Activated T-cell treated with anti-CD3 and anti-CD28 coated beads for 24 hours (primary cell): ENCODE data around the gene ANKRD13D.

Experiments used
- DNase-seq: peaks from one replicate; pipeline ENCODE4 v3.0.0-alpha.2; 2020; ENCODE audit warnings: low read depth

The ANKRD13D gene

GRCh38 chr11:67273260-67273990, 15.7 kb upstream of the ANKRD13D start:
- no peak for DNase-seq

DNA sequence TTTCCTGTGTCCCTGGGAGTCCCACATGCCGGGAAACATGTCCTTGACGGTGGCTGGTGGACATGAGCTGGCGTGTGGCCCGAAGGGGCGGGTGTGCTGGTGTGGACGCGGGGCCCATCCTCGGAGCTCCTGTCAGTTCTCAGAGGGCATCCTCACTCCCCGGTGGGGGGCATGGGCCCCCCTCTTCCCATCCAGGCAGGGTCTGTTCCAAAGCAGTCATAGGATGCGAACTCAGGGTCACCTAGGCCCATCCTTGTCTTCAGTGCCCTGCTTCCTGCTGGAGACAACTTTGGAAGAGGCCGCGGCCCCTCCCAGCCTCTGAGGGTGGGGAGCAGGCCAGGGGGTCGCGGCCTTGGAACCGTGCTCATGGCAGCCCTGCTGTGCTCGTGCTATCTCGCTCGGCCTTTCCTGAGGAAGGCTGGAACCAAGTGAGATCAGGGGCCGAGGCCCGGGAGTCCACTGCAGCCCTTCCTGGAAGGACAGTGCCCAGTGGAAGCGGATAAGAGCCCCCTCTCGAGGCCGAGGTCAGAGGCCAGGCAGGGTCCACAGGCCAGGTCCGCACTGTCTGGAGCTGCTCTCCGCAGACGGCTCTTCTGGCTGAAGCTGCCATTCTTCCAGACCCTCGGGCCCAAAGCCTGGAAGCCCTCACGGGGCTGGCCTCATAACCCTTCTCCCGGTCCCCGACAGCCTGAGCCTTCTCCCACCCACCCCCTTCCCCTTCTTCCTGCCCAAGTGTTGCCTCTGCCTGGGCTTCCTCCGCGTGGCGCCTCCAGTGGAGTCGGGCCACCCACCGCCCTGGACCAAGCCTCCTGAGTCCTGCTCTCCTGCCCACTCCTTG, 14.1 kb upstream of the ANKRD13D start:
- no peak for DNase-seq

DNA sequence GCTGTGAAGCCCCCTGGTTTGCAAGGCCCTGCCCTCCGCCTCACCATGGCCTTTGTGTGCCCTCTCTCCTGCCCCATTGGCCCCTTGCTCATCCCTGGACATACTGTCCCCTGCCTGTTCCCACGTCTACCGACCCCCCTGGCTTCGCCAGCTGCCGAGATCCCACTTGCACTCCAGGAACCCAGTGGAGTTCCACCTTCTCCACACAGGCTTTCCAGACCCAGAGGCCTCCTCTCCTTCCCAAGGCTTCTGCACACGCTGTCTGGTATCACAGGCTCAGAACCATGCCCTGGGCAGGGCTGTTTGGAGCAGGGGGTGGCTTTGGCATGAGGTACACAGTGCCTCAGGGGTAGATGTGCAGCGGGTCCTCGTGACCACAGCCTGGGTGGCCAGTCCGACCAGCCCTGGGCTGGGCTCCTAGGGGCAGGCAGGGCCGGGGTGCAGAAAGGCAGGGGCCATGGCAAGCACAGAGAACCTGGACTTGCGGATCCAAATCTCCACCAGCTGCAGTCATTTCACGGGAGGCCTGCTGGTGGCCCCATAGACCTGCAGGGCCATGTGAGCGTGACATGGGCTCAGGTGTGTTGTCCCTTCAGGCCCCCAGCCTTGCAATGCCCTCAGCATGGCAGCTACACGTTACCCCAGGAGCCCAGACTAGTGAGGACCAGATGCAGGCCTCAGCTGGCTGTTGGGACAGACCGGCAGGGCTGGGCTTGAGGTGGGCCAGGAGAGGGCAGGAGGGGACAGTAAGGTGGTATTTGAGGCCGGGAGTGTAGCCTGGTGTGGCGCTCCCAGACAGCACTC, 13.3 kb upstream of the ANKRD13D start:
- no peak for DNase-seq

DNA sequence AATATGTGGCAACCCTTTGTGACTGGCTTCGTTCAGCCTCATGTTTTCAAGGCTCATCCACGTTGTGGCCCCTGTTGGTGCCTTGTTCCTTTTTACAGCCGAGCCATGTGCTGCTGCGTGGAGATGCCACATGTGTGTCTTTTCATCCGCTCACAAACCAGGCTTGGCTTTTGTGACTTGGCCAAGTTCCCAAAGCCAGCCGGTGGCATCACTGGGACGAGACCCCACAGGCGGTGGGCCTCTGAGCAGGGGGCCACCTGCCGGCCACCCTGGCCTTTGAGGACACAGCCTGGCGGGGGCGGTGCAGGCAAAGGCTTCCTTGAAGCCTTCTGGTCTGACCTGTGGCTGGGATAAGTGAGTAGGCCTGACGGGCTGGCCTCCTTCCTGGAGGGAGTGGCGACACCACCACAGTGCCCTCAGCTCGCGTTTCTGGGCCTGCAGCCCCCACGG, 12.3 kb upstream of the ANKRD13D start:
- DNase-seq = no peak

DNA sequence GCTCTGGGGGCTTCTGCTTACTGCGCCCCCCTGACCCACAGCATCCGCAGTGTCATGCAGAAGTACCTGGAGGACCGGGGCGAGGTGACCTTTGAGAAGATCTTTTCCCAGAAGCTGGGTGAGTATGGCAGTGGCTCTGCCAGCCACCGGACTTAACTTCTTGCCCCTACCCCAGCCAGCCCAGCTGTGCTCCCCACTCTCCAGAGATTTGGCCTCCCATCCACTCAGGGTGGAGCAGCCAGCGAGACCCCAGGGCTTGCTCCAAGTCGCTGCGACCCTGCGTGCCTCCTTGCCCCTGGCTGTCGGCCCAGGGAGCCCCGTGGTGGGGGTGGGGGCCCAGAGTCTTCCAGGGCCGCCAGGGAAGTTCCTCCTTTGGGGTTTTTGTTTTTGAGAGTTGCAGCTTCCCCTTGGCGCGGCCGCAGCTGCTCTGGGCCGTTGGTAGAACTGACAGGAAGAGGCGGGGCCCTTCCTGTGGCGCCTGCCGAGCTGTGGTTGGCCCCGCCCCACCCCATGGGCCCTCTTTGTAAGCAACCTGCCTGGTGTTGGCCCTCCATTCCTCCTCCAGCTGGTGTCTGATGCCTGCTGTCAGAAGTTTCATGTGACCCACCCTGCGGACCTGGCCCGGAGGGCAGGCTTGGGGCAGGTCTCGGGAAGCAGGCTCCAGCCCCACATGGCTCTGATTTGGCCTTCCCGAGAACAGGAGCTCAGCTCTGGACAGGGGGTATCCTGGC, 11.7 kb upstream of the ANKRD13D start:
- DNase-seq = peak; percentile 86

GRCh38 chr11:67278135-67278938, 10.8 kb upstream of the ANKRD13D start:
- no peak for DNase-seq

DNA sequence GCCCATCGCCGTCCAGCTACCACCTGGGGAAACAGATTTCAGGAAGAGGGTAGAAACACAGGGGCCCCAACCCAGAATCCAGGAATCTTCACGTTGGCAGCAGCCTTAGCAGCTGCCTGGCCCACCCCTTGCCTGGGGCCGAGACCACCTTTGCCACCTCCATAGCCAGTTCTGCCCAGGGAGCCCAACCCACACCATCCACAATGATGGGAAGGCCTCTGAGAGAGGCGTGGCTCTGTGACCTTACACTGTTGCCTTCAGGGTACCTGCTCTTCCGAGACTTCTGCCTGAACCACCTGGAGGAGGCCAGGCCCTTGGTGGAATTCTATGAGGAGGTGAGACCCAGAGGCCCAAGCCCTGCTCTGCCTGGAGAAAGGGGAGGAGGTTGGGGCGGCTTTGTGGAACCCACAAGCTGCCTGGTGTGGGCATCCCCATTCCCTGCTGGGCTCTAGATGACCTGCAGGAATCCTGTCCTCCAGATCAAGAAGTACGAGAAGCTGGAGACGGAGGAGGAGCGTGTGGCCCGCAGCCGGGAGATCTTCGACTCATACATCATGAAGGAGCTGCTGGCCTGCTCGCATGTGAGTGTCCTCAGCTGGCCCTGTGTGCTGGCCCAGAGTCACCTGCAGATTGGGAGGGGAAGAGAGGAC, 10.0 kb upstream of the ANKRD13D start:
- DNase-seq = no peak

GRCh38 chr11:67279589-67280340, 9.3 kb upstream of the ANKRD13D start:
- DNase-seq = no peak

- no peak for DNase-seq
These were observed 8.7 kb upstream of the ANKRD13D start for GRCh38 chr11:67280341-67280787.

DNA sequence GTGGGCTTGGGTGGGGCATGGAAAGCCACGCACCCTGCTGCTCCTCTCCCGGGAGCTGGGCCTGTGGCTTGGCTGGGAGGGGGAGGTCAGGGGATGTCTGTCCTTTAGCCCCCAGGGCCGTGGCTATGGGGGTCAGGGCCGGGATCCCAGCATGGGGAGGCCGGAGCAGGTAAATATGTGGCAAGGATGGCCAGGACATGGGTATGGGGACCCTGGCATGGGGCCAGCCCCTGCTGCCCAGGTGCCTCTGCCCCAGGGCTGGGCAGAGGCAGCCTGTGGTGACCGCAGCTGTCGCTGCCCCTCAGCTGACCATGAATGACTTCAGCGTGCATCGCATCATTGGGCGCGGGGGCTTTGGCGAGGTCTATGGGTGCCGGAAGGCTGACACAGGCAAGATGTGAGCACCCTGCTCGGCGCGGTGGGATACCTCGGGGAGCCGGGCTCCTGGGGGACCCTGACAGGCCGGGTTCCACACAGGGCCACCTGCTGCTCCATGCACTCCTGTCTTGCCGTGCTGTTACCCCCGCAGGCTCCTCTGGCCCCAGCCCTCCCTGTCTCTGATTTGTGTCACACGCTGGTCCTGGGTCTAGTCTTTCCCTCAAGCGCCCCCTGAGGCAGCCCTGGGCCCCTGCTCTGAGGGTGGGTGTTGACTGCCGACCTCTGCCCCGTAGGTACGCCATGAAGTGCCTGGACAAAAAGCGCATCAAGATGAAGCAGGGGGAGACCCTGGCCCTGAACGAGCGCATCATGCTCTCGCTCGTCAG, 8.1 kb upstream of the ANKRD13D start:
- no peak for DNase-seq

DNA sequence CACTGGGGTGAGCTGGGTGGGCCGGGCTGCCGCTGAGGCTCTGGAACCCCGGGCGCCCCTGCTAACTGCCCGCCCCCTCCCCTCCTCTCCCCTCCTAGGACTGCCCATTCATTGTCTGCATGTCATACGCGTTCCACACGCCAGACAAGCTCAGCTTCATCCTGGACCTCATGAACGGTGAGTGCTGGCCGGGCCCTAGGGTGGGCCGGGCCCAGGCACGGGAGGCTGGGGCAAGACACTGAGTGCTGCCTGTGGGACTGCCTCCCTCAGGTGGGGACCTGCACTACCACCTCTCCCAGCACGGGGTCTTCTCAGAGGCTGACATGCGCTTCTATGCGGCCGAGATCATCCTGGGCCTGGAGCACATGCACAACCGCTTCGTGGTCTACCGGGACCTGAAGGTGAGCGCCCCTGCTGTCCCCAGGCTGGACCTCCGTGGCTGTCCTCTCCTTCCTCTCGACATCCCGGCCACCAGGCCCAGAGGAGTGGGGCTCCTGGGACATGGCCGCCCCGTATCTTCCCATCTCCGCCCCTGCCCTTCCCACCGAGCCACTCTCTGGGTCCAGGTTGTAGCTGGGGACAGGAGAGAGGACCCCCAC, 7.5 kb upstream of the ANKRD13D start:
- DNase-seq = no peak

- no peak for DNase-seq
These were observed 6.8 kb upstream of the ANKRD13D start for GRCh38 chr11:67282155-67282875.

- DNase-seq = no peak
These were observed 6.2 kb upstream of the ANKRD13D start for GRCh38 chr11:67282876-67283371.

- DNase-seq = no peak
These were observed 5.6 kb upstream of the ANKRD13D start for GRCh38 chr11:67283481-67283963.

GRCh38 chr11:67284811-67285540, 4.1 kb upstream of the ANKRD13D start:
- no peak for DNase-seq
